Esophagus (tissue), 2 donors: ENCODE results near the gene ADAM12. TPM values are rescaled to one million over a fixed set of nuclear protein-coding genes. Genes with fewer than 3 reads are reported as not detected.

Source experiments
- H3K27ac ChIP-seq, 2 donors: one replicate each; pipeline ENCODE4 v1.5.1; 2013; ENCODE audit warnings: low read depth in 2 of 2, mild to moderate bottlenecking in 2 of 2, inconsistent platforms in 1 of 2, low read length in 1 of 2, moderate library complexity in 1 of 2
- H3K27me3 ChIP-seq, 2 donors: one replicate each; pipeline ENCODE4 v1.6.1; 2013; ENCODE audit warnings: low read length in 2 of 2, control low read depth in 1 of 2, mild to moderate bottlenecking in 1 of 2; ENCODE audit not compliant: insufficient read depth in 2 of 2, control insufficient read depth in 1 of 2
- H3K36me3 ChIP-seq, 2 donors: one replicate each; pipeline ENCODE4 v1.6.1; 2013; ENCODE audit warnings: low read length in 1 of 2; ENCODE audit not compliant: control insufficient read depth in 2 of 2, insufficient read depth in 2 of 2
- H3K4me1 ChIP-seq, 2 donors: one replicate each; pipeline ENCODE4 v1.6.1; 2013; ENCODE audit warnings: low read length in 1 of 2; ENCODE audit not compliant: control insufficient read depth in 2 of 2, insufficient read depth in 2 of 2
- H3K4me3 ChIP-seq, 2 donors: one replicate each; pipeline ENCODE4 v1.5.1; 2013; ENCODE audit warnings: low read length in 2 of 2, mild to moderate bottlenecking in 2 of 2, low read depth in 1 of 2, moderate library complexity in 1 of 2
- H3K9me3 ChIP-seq, 2 donors: one replicate each; pipeline ENCODE4 v1.6.1; 2013; ENCODE audit warnings: mild to moderate bottlenecking in 2 of 2, low read depth in 1 of 2, low read length in 1 of 2, moderate library complexity in 1 of 2; ENCODE audit not compliant: control insufficient read depth in 2 of 2, insufficient read depth in 1 of 2
- WGBS, 2 donors: extraction: QIAGEN DNeasy Blood & Tissue Kit; methylation state at CpG; one replicate each; pipeline ENCODE4 v1.1.7; 2013; 5-methylcytosine and 5-hydroxymethylcytosine counted together
- polyA plus RNA-seq, 2 donors: library from polyadenylated mRNA; stranded (reverse); fragments of 200-250 nt; gene quantifications; one replicate each; pipeline ENCODE4 v1.2.3, GENCODE V29; 2013
- donor health status: healthy with polysubstance abuse.
- donor health status: Bipolar disorder and iron deficiency.

Gene ADAM12
- polyA plus RNA-seq, 2 donors, result under 0.01 to 0.06 TPM

GRCh38 chr10:126094537-126094936 is 293.7 kb downstream of the ADAM12 start:
- 77 to 84% methylated on average over 5 of the region's 5 CpGs for WGBS, 2 donors
- Histone ChIP-seq H3K27me3 (no peaks in the 10 kb centered on the region), H3K9me3 (no peaks in the 10 kb centered on the region), H3K27ac (no peak overlapping the region), H3K4me3 (no peak overlapping the region), H3K36me3 (no peaks in the 10 kb centered on the region), H3K4me1 (no peaks in the 10 kb centered on the region)

- H3K4me3 ChIP-seq, result no peak overlapping the region
- no peaks in the 10 kb centered on the region for H3K9me3 ChIP-seq
- 92 to 93% methylated on average over 7 of the region's 7 CpGs for WGBS, 2 donors
- no peaks in the 10 kb centered on the region for H3K4me1 ChIP-seq
- H3K27ac ChIP-seq, result no peak overlapping the region
- H3K36me3 ChIP-seq, result no peaks in the 10 kb centered on the region
- no peaks in the 10 kb centered on the region for H3K27me3 ChIP-seq
Measured at GRCh38 chr10:126092366-126093215, 295.7 kb downstream of the ADAM12 start.

GRCh38 chr10:126090911-126091728 is 297.2 kb downstream of the ADAM12 start:
- Histone ChIP-seq H3K27me3 (no peaks in the 10 kb centered on the region), H3K4me1 (no peaks in the 10 kb centered on the region), H3K27ac (no peak overlapping the region), H3K36me3 (no peaks in the 10 kb centered on the region), H3K4me3 (no peak overlapping the region), H3K9me3 (no peaks in the 10 kb centered on the region)
- WGBS, 2 donors, result 68 to 74% methylated on average over 10 of the region's 10 CpGs

- Histone ChIP-seq H3K4me3 (no peak overlapping the region), H3K9me3 (no peaks in the 10 kb centered on the region), H3K27ac (no peak overlapping the region), H3K4me1 (no peaks in the 10 kb centered on the region), H3K27me3 (no peaks in the 10 kb centered on the region), H3K36me3 (no peaks in the 10 kb centered on the region)
- WGBS, 2 donors, result 90 to 94% methylated on average over 1 of the region's 1 CpG
Measured at GRCh38 chr10:126090443-126090842, 297.8 kb downstream of the ADAM12 start.

- 61 to 82% methylated on average over 11 of the region's 11 CpGs for WGBS, 2 donors
- no peak overlapping the region for H3K4me3 ChIP-seq
- no peaks in the 10 kb centered on the region for H3K27me3 ChIP-seq
- no peaks in the 10 kb centered on the region for H3K36me3 ChIP-seq
- no peaks in the 10 kb centered on the region for H3K4me1 ChIP-seq
- H3K27ac ChIP-seq, result no peak overlapping the region
- peaks cover 0 to 2% of the 10 kb centered on the region in 2 donors for H3K9me3 ChIP-seq
Measured at GRCh38 chr10:126087796-126088505, 300.3 kb downstream of the ADAM12 start.

GRCh38 chr10:126087153-126087680 is 301.1 kb downstream of the ADAM12 start:
- WGBS, 2 donors, result 83 to 91% methylated on average over 4 of the region's 4 CpGs
- H3K36me3 ChIP-seq, result no peaks in the 10 kb centered on the region
- H3K4me3 ChIP-seq, result no peak overlapping the region
- H3K4me1 ChIP-seq, result no peaks in the 10 kb centered on the region
- no peak overlapping the region for H3K27ac ChIP-seq
- H3K27me3 ChIP-seq, result no peaks in the 10 kb centered on the region
- peaks cover 0 to 2% of the 10 kb centered on the region in 2 donors for H3K9me3 ChIP-seq

- H3K4me3 ChIP-seq, result no peak overlapping the region
- H3K27me3 ChIP-seq, result no peaks in the 10 kb centered on the region
- 71 to 77% methylated on average over 1 of the region's 1 CpG for WGBS, 2 donors
- H3K4me1 ChIP-seq, result no peaks in the 10 kb centered on the region
- no peaks in the 10 kb centered on the region for H3K36me3 ChIP-seq
- H3K9me3 ChIP-seq, result peaks cover 0 to 2% of the 10 kb centered on the region in 2 donors
- H3K27ac ChIP-seq, result no peak overlapping the region
Measured at GRCh38 chr10:126085806-126086205, 302.5 kb downstream of the ADAM12 start.

- 82 to 87% methylated on average over 4 of the region's 4 CpGs for WGBS, 2 donors
- no peaks in the 10 kb centered on the region for H3K27me3 ChIP-seq
- H3K4me1 ChIP-seq, result no peaks in the 10 kb centered on the region
- H3K4me3 ChIP-seq, result no peak overlapping the region
- H3K9me3 ChIP-seq, result peaks cover 0 to 2% of the 10 kb centered on the region in 2 donors
- no peak overlapping the region for H3K27ac ChIP-seq
- H3K36me3 ChIP-seq, result no peaks in the 10 kb centered on the region
Measured at GRCh38 chr10:126084369-126084768, 303.9 kb downstream of the ADAM12 start.

GRCh38 chr10:126083009-126083408 is 305.3 kb downstream of the ADAM12 start:
- H3K36me3 ChIP-seq, result no peaks in the 10 kb centered on the region
- H3K4me3 ChIP-seq, result no peak overlapping the region
- 93 to 98% methylated on average over 9 of the region's 9 CpGs for WGBS, 2 donors
- no peaks in the 10 kb centered on the region for H3K27me3 ChIP-seq
- H3K27ac ChIP-seq, result no peak overlapping the region
- no peaks in the 10 kb centered on the region for H3K4me1 ChIP-seq
- peaks cover 0 to 2% of the 10 kb centered on the region in 2 donors for H3K9me3 ChIP-seq
